Measurements from ENCODE around the gene RBCK1.

The RBCK1 gene

GRCh38 chr20:420166-420620 is 12.1 kb downstream of the RBCK1 start:
- no peak for DNase-seq

- no peak for DNase-seq
Measured at GRCh38 chr20:420721-421574, 12.8 kb downstream of the RBCK1 start.

GRCh38 chr20:421685-422250 is 13.7 kb downstream of the RBCK1 start:
- no peak for DNase-seq

GRCh38 chr20:426566-426965 is 18.5 kb downstream of the RBCK1 start:
- no peak for DNase-seq

GRCh38 chr20:427401-427800 is 19.3 kb downstream of the RBCK1 start:
- no peak for DNase-seq

- DNase-seq = no peak
Measured at GRCh38 chr20:427849-428657, 20.0 kb downstream of the RBCK1 start.

GRCh38 chr20:428658-429200 is 20.6 kb downstream of the RBCK1 start:
- no peak for DNase-seq

GRCh38 chr20:430091-430999 is 22.2 kb downstream of the RBCK1 start:
- DNase-seq = no peak

- no peak for DNase-seq
Measured at GRCh38 chr20:431012-431904, 23.2 kb downstream of the RBCK1 start.

GRCh38 chr20:432208-432607 is 24.1 kb downstream of the RBCK1 start:
- DNase-seq = no peak

GRCh38 chr20:432677-433299 is 24.7 kb downstream of the RBCK1 start:
- no peak for DNase-seq

GRCh38 chr20:433300-433975 is 25.3 kb downstream of the RBCK1 start:
- DNase-seq = peak; percentile 46

- DNase-seq = no peak
Measured at GRCh38 chr20:434221-434620, 26.1 kb downstream of the RBCK1 start.

- DNase-seq = no peak
Measured at GRCh38 chr20:434661-435419, 26.7 kb downstream of the RBCK1 start.

- no peak for DNase-seq
Measured at GRCh38 chr20:435558-435957, 27.5 kb downstream of the RBCK1 start.

- DNase-seq = no peak
Measured at GRCh38 chr20:436476-436875, 28.4 kb downstream of the RBCK1 start.

GRCh38 chr20:437787-438486 is 29.8 kb downstream of the RBCK1 start:
- no peak for DNase-seq

All from activated CD4-positive, CD25-positive, alpha-beta regulatory T cell treated with anti-CD3 and anti-CD28 coated beads, Interleukin-2, amount 50 U/mL, for 72 hours (primary cell).